HL-60 (cell line): Measurements from ENCODE around the gene TM4SF1.

Experiments
- DNase-seq, 2 experiments: peaks; one replicate each; pipeline ENCODE4 v3.0.0-alpha.2; 2010 to 2020; ENCODE audit warnings: low read depth in 1 of 2, low spot score in 1 of 2
- H3K27ac ChIP-seq: fragments of 250-450 bp; sonication (Bioruptor Pico); replicated peaks from 2 replicates; pipeline ENCODE4 v1.5.1; 2020; ENCODE audit warnings: mild to moderate bottlenecking, moderate library complexity
- H3K27me3 ChIP-seq: fragments of 250-450 bp; sonication (Bioruptor Pico); 2 replicates; pipeline ENCODE4 v1.5.1; 2021; ENCODE audit warnings: mild to moderate bottlenecking, moderate library complexity; ENCODE audit not compliant: insufficient read depth, poor library complexity, severe bottlenecking
- H3K4me3 ChIP-seq: replicated peaks from 2 replicates; pipeline ENCODE4 v1.5.1; 2011; ENCODE audit warnings: mild to moderate bottlenecking, control low read depth, low read length; ENCODE audit not compliant: insufficient read depth
- GABPA ChIP-seq: IDR thresholded peaks from 2 replicates; pipeline ENCODE4 v1.6.1; 2012; ENCODE audit warnings: low read depth
- POLR2AphosphoS5 ChIP-seq: IDR thresholded peaks from 2 replicates; pipeline ENCODE4 v1.6.1; 2012; ENCODE audit warnings: low read depth
- SPI1 ChIP-seq: IDR thresholded peaks from 2 replicates; pipeline ENCODE4 v1.6.1; 2012; ENCODE audit warnings: low read depth, mild to moderate bottlenecking, borderline replicate concordance
- long read RNA-seq: library from polyadenylated mRNA; unstranded; transcript quantifications from one replicate; pipeline ENCODE4 v2.0.0, GENCODE V29; 2020
- TF ChIP-seq, protein P1 (sequence below): IDR thresholded peaks from one replicate; pipeline ENCODE4 v1.5.1; 2011; ENCODE audit warnings: low read length, control low read depth, inconsistent platforms; ENCODE audit not compliant: insufficient read depth
- TF ChIP-seq, protein P2 (sequence below): IDR thresholded peaks from 2 replicates; pipeline ENCODE4 v1.6.1; 2012; ENCODE audit warnings: low read depth; ENCODE audit not compliant: insufficient replicate concordance

TM4SF1 gene, protein sequence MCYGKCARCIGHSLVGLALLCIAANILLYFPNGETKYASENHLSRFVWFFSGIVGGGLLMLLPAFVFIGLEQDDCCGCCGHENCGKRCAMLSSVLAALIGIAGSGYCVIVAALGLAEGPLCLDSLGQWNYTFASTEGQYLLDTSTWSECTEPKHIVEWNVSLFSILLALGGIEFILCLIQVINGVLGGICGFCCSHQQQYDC
- long read RNA-seq = 0 reads

DNA sequence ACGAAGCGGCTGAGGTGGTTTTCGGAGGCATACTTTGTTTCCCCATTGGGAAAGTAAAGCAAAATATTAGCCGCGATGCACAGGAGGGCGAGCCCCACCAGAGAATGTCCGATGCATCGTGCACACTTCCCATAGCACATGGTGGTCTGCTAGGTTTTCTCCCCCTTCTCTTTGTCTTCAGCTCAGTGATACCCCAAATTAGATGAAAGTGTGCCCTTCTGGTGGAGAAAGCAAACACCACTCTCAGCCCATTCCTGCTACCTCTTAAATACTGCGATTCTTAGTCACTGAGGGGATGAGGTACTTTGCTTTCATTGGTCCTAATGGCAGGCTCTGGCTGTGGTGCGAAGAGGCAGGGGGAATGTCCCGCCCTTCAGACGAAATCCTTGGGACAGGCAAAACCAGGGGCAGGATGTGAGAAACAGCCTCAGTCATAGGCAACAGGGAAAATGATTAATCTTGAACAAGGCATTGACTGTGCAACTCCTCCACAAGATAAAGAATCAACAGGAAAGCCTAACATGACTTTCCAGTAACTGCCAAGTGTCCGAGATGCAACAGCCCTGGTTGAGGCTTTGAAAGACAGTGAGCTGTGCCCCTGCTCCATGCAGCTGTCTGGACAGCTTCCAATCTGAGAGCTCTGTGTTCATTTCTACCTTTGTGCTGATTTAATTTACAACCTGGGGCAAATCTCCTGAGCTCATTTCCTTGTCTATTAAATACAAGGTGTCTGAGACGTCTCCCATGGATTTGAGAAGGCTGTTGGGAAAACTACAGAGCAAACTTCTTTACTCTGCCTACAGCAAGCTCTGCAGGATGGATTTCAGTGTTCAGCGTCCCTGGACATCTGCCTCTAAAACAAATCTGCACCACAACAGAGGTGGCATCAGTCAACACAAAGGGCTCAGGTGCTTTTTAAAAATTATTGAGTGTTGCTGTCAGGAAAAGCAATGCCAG lies at the start of gene TM4SF1:
TSS of gene TM4SF1 (minus strand) at position 242 of the 957 bp plus-strand sequence. CDS start at position 140, 102 bp downstream.
- no peak for DNase-seq
- no peaks in the 10 kb centered on the region for H3K27me3 ChIP-seq
- no peak within 1 kb of the TSS for H3K4me3 ChIP-seq
- no peak within 1 kb of the TSS for H3K27ac ChIP-seq
- no peak for TF ChIP-seq POLR2AphosphoS5
- TF ChIP-seq, protein P1, sequence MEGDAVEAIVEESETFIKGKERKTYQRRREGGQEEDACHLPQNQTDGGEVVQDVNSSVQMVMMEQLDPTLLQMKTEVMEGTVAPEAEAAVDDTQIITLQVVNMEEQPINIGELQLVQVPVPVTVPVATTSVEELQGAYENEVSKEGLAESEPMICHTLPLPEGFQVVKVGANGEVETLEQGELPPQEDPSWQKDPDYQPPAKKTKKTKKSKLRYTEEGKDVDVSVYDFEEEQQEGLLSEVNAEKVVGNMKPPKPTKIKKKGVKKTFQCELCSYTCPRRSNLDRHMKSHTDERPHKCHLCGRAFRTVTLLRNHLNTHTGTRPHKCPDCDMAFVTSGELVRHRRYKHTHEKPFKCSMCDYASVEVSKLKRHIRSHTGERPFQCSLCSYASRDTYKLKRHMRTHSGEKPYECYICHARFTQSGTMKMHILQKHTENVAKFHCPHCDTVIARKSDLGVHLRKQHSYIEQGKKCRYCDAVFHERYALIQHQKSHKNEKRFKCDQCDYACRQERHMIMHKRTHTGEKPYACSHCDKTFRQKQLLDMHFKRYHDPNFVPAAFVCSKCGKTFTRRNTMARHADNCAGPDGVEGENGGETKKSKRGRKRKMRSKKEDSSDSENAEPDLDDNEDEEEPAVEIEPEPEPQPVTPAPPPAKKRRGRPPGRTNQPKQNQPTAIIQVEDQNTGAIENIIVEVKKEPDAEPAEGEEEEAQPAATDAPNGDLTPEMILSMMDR = no peak
- TF ChIP-seq, protein P2, sequence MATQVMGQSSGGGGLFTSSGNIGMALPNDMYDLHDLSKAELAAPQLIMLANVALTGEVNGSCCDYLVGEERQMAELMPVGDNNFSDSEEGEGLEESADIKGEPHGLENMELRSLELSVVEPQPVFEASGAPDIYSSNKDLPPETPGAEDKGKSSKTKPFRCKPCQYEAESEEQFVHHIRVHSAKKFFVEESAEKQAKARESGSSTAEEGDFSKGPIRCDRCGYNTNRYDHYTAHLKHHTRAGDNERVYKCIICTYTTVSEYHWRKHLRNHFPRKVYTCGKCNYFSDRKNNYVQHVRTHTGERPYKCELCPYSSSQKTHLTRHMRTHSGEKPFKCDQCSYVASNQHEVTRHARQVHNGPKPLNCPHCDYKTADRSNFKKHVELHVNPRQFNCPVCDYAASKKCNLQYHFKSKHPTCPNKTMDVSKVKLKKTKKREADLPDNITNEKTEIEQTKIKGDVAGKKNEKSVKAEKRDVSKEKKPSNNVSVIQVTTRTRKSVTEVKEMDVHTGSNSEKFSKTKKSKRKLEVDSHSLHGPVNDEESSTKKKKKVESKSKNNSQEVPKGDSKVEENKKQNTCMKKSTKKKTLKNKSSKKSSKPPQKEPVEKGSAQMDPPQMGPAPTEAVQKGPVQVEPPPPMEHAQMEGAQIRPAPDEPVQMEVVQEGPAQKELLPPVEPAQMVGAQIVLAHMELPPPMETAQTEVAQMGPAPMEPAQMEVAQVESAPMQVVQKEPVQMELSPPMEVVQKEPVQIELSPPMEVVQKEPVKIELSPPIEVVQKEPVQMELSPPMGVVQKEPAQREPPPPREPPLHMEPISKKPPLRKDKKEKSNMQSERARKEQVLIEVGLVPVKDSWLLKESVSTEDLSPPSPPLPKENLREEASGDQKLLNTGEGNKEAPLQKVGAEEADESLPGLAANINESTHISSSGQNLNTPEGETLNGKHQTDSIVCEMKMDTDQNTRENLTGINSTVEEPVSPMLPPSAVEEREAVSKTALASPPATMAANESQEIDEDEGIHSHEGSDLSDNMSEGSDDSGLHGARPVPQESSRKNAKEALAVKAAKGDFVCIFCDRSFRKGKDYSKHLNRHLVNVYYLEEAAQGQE = no peak
- no peak for TF ChIP-seq GABPA
- no peak for TF ChIP-seq SPI1

DNA sequence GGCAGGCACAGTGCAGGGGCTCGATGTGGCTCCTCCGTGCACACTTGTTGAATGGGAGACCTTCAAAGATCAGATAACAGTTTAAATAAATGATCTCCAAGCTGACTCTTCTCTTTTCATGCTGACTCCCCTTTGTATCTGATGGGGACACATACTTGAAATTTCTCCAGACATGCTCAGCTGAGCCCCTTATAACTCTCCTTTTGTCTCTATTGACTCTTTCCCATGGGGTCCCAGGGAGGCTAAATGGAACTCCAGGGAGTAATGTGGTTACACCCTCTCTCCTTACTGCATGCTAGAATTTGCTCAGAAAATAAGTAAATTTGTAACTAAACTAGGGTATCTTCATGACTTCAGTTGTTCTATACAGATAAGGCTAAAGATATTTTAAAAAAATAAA lies 48.9 kb upstream of the TM4SF1 start:
- H3K4me3 ChIP-seq = no peak overlapping the region
- H3K27ac ChIP-seq = no peak overlapping the region
- H3K27me3 ChIP-seq = no peaks in the 10 kb centered on the region
- DNase-seq = no peak
- TF ChIP-seq, protein P2 = no peak
- TF ChIP-seq GABPA (no peak), SPI1 (no peak), POLR2AphosphoS5 (no peak)
- TF ChIP-seq, protein P1 = no peak

DNA sequence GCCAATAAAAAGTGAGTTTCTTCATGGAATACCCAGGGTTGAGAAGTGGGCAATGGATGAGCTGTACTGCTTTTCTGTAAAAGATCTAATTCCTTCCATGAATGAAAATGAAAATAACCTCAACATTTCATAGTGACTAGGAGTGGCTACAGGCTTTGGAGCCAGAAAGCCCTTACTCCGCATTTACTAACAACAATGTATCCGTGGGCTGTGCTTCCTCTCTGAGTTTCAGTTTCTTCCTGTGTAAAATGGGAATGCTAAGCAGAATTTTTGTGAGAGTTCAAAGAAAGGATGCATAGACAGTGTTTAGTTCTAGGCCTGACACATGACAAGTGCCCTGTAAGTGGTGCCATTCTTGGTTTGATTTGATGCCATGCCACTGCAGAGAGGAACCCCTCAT lies 47.5 kb upstream of the TM4SF1 start:
- no peak for TF ChIP-seq GABPA
- TF ChIP-seq POLR2AphosphoS5 = no peak
- TF ChIP-seq, protein P2 = no peak
- TF ChIP-seq SPI1 = no peak
- TF ChIP-seq, protein P1 = no peak
- Histone ChIP-seq H3K27ac (no peak overlapping the region), H3K27me3 (no peaks in the 10 kb centered on the region), H3K4me3 (no peak overlapping the region)
- DNase-seq = no peak
